BLaER1 treated with 17β-estradiol and CSF1 and Interleukin-3, amounts not matched to agents 10 nM and 100 nM (cell line): ENCODE results near the gene AGRN.

ENCODE experiments used
- H3K27ac ChIP-seq, 11 experiments: shearing (Covaris generic); formaldehyde crosslinking; 2 replicates each; pipeline ENCODE4 v1.8.1; 2022
- H3K27me3 ChIP-seq, 11 experiments: shearing (Covaris generic); formaldehyde crosslinking; 2 replicates each; pipeline ENCODE4 v1.8.1; 2022
- H3K36me3 ChIP-seq, 11 experiments: shearing (Covaris generic); formaldehyde crosslinking; 2 replicates each; pipeline ENCODE4 v1.8.1; 2022
- H3K4me1 ChIP-seq, 10 experiments: shearing (Covaris generic); formaldehyde crosslinking; 2 replicates each; pipeline ENCODE4 v1.8.1; 2022
- H3K4me2 ChIP-seq, 11 experiments: shearing (Covaris generic); formaldehyde crosslinking; 2 replicates each; pipeline ENCODE4 v1.8.1; 2022
- H3K4me3 ChIP-seq, 10 experiments: shearing (Covaris generic); formaldehyde crosslinking; 2 replicates each; pipeline ENCODE4 v1.8.1; 2022
- H3K9ac ChIP-seq, 11 experiments: shearing (Covaris generic); formaldehyde crosslinking; 2 replicates each; pipeline ENCODE4 v1.8.1; 2022
- H3K9me3 ChIP-seq, 11 experiments: shearing (Covaris generic); formaldehyde crosslinking; replicated peaks in 1 of 11; 2 replicates each; pipeline ENCODE4 v1.8.1; 2022
- H4K20me1 ChIP-seq, 11 experiments: shearing (Covaris generic); formaldehyde crosslinking; 2 replicates each; pipeline ENCODE4 v1.8.1; 2022
- Cebpa-rat ChIP-seq, 11 experiments: shearing (Covaris generic); IDR thresholded peaks; 2 replicates each; pipeline ENCODE4 v1.8.1; 2022

The AGRN gene

DNA sequence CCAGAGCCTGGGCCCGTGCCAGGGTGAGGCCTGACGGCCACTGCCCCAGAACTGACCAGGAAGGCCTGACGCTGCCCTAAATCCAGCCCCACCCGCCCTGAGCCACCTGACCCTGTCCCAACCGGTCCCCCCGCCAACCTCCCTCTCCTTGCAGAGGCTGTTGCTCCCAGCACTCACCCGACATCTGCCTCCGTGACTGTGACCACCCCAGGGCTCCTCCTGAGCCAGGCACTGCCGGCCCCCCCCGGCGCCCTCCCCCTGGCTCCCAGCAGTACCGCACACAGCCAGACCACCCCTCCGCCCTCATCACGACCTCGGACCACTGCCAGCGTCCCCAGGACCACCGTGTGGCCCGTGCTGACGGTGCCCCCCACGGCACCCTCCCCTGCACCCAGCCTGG is 26.3 kb downstream of the AGRN start:
- Histone ChIP-seq H3K27ac (no peak overlapping the region), H3K4me2 (no peak overlapping the region), H3K4me3 (no peak overlapping the region), H3K36me3 (peaks cover 7 to 79% (median 31%) of the 10 kb centered on the region in 11 experiments; a peak in 14 of 22 replicates), H3K9ac (no peak overlapping the region), H3K27me3 (no peaks in the 10 kb centered on the region), H4K20me1 (peaks cover 0 to 73% (median 20%) of the 10 kb centered on the region in 11 experiments; a peak in 15 of 22 replicates), H3K9me3 (no peaks in the 10 kb centered on the region), H3K4me1 (peaks cover 0 to 9% (median 6%) of the 10 kb centered on the region in 10 experiments; a peak in 10 of 20 replicates)
- no peak for TF ChIP-seq Cebpa-rat (IDR thresholded peaks at IDR 0.05)

GRCh38 chr1:1046767-1047166 is 26.8 kb downstream of the AGRN start:
- Histone ChIP-seq H3K4me3 (no peak overlapping the region), H3K9ac (no peak overlapping the region), H4K20me1 (peaks cover 0 to 73% (median 14%) of the 10 kb centered on the region in 11 experiments; a peak in 13 of 22 replicates), H3K36me3 (peaks cover 7 to 79% (median 36%) of the 10 kb centered on the region in 11 experiments; a peak in 18 of 22 replicates), H3K9me3 (no peaks in the 10 kb centered on the region), H3K4me1 (peaks cover 0 to 8% (median 6%) of the 10 kb centered on the region in 10 experiments; a peak in 9 of 20 replicates), H3K27me3 (no peaks in the 10 kb centered on the region), H3K4me2 (no peak overlapping the region), H3K27ac (no peak overlapping the region)
- TF ChIP-seq Cebpa-rat (IDR thresholded peaks at IDR 0.05), result no peak

- peaks cover 7 to 79% (median 43%) of the 10 kb centered on the region in 11 experiments; a peak in 18 of 22 replicates for H3K36me3 ChIP-seq
- H3K4me3 ChIP-seq, result no peak overlapping the region
- no peaks in the 10 kb centered on the region for H3K27me3 ChIP-seq
- H4K20me1 ChIP-seq, result peaks cover 0 to 72% (median 8%) of the 10 kb centered on the region in 11 experiments; a peak in 12 of 22 replicates
- no peak overlapping the region for H3K4me2 ChIP-seq
- no peak for TF ChIP-seq Cebpa-rat (IDR thresholded peaks at IDR 0.05)
- H3K4me1 ChIP-seq, result peaks cover 0 to 8% (median 6%) of the 10 kb centered on the region in 10 experiments; a peak in 9 of 20 replicates
- no peak overlapping the region for H3K27ac ChIP-seq
- H3K9ac ChIP-seq, result no peak overlapping the region
- H3K9me3 ChIP-seq, result no peaks in the 10 kb centered on the region
Measured at GRCh38 chr1:1047407-1047806, 27.5 kb downstream of the AGRN start.

- Histone ChIP-seq H3K4me2 (no peak overlapping the region), H3K4me1 (peaks cover 0 to 8% (median 6%) of the 10 kb centered on the region in 10 experiments; a peak in 9 of 20 replicates), H3K9me3 (no peaks in the 10 kb centered on the region), H3K27me3 (no peaks in the 10 kb centered on the region), H3K36me3 (peaks cover 7 to 80% (median 44%) of the 10 kb centered on the region in 11 experiments; a peak in 18 of 22 replicates), H4K20me1 (peaks cover 0 to 67% (median 2%) of the 10 kb centered on the region in 11 experiments; a peak in 8 of 22 replicates), H3K27ac (no peak overlapping the region), H3K9ac (no peak overlapping the region), H3K4me3 (no peak overlapping the region)
- TF ChIP-seq Cebpa-rat (IDR thresholded peaks at IDR 0.05), result no peak
Measured at GRCh38 chr1:1047963-1048362, 28.0 kb downstream of the AGRN start.

- no peaks in the 10 kb centered on the region for H3K27me3 ChIP-seq
- H3K9ac ChIP-seq, result no peak overlapping the region
- H3K9me3 ChIP-seq, result no peaks in the 10 kb centered on the region
- H3K4me3 ChIP-seq, result no peak overlapping the region
- peaks cover 0 to 8% (median 6%) of the 10 kb centered on the region in 10 experiments; a peak in 9 of 20 replicates for H3K4me1 ChIP-seq
- H3K27ac ChIP-seq, result no peak overlapping the region
- H3K36me3 ChIP-seq, result peaks cover 8 to 80% (median 50%) of the 10 kb centered on the region in 11 experiments; a peak in 19 of 22 replicates
- TF ChIP-seq Cebpa-rat (IDR thresholded peaks at IDR 0.05), result no peak
- H3K4me2 ChIP-seq, result no peak overlapping the region
- H4K20me1 ChIP-seq, result peaks cover 0 to 67% (median 0%) of the 10 kb centered on the region in 11 experiments; a peak in 8 of 22 replicates
Measured at GRCh38 chr1:1048765-1049164, 28.8 kb downstream of the AGRN start.

DNA sequence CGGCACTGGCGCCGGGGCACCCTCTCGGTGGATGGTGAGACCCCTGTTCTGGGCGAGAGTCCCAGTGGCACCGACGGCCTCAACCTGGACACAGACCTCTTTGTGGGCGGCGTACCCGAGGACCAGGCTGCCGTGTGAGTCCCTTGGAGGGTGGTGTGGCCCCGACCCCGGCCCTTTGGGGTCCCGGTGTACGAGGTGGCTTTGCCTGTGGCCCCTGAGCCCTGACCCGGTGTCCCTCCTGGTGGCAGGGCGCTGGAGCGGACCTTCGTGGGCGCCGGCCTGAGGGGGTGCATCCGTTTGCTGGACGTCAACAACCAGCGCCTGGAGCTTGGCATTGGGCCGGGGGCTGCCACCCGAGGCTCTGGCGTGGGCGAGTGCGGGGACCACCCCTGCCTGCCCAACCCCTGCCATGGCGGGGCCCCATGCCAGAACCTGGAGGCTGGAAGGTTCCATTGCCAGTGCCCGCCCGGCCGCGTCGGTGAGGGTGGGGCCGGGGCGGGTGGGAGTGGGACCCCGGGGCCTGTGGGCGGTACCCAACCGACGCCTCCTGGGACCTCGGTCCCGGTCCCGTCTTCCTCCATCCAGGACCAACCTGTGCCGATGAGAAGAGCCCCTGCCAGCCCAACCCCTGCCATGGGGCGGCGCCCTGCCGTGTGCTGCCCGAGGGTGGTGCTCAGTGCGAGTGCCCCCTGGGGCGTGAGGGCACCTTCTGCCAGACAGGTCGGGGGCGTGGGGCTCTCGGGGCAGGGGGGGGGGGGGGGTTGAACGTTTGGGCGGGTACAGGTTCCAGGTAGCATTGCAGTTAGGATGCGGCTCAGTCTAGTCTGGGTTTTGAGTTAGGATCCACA is 29.6 kb downstream of the AGRN start:
- Histone ChIP-seq H3K4me1 (peaks cover 0 to 8% (median 6%) of the 10 kb centered on the region in 10 experiments; a peak in 9 of 20 replicates), H3K27ac (no peak overlapping the region), H3K27me3 (no peaks in the 10 kb centered on the region), H3K4me2 (no peak overlapping the region), H3K9ac (no peak overlapping the region), H4K20me1 (peaks cover 0 to 68% (median 0%) of the 10 kb centered on the region in 11 experiments; a peak in 8 of 22 replicates), H3K36me3 (peaks cover 13 to 80% (median 51%) of the 10 kb centered on the region in 11 experiments; a peak in 19 of 22 replicates), H3K4me3 (no peak overlapping the region), H3K9me3 (no peaks in the 10 kb centered on the region)
- no peak for TF ChIP-seq Cebpa-rat (IDR thresholded peaks at IDR 0.05)

GRCh38 chr1:1050577-1051052 is 30.7 kb downstream of the AGRN start:
- Histone ChIP-seq H3K36me3 (peaks cover 13 to 80% (median 45%) of the 10 kb centered on the region in 11 experiments; a peak in 19 of 22 replicates), H3K4me3 (no peak overlapping the region), H3K9ac (no peak overlapping the region), H3K27ac (no peak overlapping the region), H3K9me3 (no peaks in the 10 kb centered on the region), H4K20me1 (peaks cover 0 to 59% (median 0%) of the 10 kb centered on the region in 11 experiments; a peak in 7 of 22 replicates), H3K4me2 (peak overlapping the region; percentile 19 to 46 (median 29); a peak in 16 of 22 replicates), H3K27me3 (no peaks in the 10 kb centered on the region), H3K4me1 (peaks cover 0 to 8% (median 6%) of the 10 kb centered on the region in 10 experiments; a peak in 9 of 20 replicates)
- TF ChIP-seq Cebpa-rat (IDR thresholded peaks at IDR 0.05), result no peak

DNA sequence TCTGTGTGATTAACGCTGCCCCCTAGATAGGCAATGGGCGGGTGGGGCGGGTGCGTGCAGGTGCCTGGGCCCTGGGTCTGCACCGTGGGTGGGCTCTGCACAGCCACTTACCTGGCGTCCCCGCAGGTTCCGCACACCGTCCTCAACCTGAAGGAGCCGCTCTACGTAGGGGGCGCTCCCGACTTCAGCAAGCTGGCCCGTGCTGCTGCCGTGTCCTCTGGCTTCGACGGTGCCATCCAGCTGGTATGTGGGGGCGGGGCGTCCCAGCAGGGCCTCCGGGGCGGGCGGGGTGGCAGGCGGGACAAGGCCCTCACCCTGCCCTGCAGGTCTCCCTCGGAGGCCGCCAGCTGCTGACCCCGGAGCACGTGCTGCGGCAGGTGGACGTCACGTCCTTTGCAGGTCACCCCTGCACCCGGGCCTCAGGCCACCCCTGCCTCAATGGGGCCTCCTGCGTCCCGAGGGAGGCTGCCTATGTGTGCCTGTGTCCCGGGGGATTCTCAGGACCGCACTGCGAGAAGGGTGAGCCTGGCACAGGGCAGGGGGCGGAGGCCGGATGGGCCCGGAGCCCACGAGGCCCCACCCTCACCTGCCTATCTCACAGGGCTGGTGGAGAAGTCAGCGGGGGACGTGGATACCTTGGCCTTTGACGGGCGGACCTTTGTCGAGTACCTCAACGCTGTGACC is 31.3 kb downstream of the AGRN start:
- peaks cover 0 to 54% (median 0%) of the 10 kb centered on the region in 11 experiments; a peak in 7 of 22 replicates for H4K20me1 ChIP-seq
- H3K4me2 ChIP-seq, result 0 out of 22 replicates have a peak overlapping the region, but pooled peaks of 1 of the 11 experiments have one; percentile 38
- H3K9ac ChIP-seq, result no peak overlapping the region
- peaks cover 0 to 8% (median 6%) of the 10 kb centered on the region in 10 experiments; a peak in 9 of 20 replicates for H3K4me1 ChIP-seq
- H3K27ac ChIP-seq, result no peak overlapping the region
- peaks cover 0 to 2% (median 0%) of the 10 kb centered on the region in 11 experiments; a peak in 1 of 22 replicates for H3K27me3 ChIP-seq
- no peak for TF ChIP-seq Cebpa-rat (IDR thresholded peaks at IDR 0.05)
- H3K9me3 ChIP-seq, result no peaks in the 10 kb centered on the region
- no peak overlapping the region for H3K4me3 ChIP-seq
- peaks cover 13 to 73% (median 41%) of the 10 kb centered on the region in 11 experiments; a peak in 19 of 22 replicates for H3K36me3 ChIP-seq
